Measurements from ENCODE around the gene BRMS1.

Gene BRMS1

GRCh38 chr11:66299186-66299585 lies 45.7 kb downstream of the BRMS1 start:
- DNase-seq (ENCODE audit: low read depth): no peak
- TF ChIP-seq, protein P1, sequence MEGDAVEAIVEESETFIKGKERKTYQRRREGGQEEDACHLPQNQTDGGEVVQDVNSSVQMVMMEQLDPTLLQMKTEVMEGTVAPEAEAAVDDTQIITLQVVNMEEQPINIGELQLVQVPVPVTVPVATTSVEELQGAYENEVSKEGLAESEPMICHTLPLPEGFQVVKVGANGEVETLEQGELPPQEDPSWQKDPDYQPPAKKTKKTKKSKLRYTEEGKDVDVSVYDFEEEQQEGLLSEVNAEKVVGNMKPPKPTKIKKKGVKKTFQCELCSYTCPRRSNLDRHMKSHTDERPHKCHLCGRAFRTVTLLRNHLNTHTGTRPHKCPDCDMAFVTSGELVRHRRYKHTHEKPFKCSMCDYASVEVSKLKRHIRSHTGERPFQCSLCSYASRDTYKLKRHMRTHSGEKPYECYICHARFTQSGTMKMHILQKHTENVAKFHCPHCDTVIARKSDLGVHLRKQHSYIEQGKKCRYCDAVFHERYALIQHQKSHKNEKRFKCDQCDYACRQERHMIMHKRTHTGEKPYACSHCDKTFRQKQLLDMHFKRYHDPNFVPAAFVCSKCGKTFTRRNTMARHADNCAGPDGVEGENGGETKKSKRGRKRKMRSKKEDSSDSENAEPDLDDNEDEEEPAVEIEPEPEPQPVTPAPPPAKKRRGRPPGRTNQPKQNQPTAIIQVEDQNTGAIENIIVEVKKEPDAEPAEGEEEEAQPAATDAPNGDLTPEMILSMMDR (IDR thresholded peaks at IDR 0.05; ENCODE audit: control insufficient read depth, extremely low read depth, insufficient read depth): no peak
- H3K4me3 ChIP-seq (ENCODE audit: low read depth, low read length): no peak overlapping the region

DNA sequence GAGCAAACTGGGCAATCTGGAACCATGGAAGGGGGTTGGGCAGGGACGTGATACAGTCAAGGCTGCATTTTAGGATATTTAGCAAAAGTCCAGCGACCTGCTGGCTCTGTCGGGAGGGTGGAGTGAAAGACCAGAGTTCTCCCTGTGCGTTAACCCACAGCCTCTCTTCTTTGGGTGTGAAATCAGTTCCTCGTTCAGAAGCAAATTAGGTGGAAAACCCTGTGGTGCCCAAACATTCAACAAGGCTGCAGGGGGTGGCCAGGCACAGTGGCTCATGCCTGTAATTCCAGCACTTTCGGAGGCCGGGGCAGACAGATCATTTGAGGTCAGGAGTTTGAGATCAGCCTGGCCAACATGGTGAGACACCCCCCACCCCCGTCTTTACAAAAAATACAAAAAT lies 47.3 kb downstream of the BRMS1 start:
- TF ChIP-seq, protein P1 (IDR thresholded peaks at IDR 0.05; ENCODE audit: control insufficient read depth, extremely low read depth, insufficient read depth): no peak
- DNase-seq (ENCODE audit: low read depth): no peak
- no peak overlapping the region for H3K4me3 ChIP-seq (ENCODE audit: low read depth, low read length)

GRCh38 chr11:66294626-66295620 lies 50.0 kb downstream of the BRMS1 start:
- no peak for DNase-seq (ENCODE audit: low read depth)
- TF ChIP-seq, protein P1 (IDR thresholded peaks at IDR 0.05; ENCODE audit: control insufficient read depth, extremely low read depth, insufficient read depth): no peak

DNA sequence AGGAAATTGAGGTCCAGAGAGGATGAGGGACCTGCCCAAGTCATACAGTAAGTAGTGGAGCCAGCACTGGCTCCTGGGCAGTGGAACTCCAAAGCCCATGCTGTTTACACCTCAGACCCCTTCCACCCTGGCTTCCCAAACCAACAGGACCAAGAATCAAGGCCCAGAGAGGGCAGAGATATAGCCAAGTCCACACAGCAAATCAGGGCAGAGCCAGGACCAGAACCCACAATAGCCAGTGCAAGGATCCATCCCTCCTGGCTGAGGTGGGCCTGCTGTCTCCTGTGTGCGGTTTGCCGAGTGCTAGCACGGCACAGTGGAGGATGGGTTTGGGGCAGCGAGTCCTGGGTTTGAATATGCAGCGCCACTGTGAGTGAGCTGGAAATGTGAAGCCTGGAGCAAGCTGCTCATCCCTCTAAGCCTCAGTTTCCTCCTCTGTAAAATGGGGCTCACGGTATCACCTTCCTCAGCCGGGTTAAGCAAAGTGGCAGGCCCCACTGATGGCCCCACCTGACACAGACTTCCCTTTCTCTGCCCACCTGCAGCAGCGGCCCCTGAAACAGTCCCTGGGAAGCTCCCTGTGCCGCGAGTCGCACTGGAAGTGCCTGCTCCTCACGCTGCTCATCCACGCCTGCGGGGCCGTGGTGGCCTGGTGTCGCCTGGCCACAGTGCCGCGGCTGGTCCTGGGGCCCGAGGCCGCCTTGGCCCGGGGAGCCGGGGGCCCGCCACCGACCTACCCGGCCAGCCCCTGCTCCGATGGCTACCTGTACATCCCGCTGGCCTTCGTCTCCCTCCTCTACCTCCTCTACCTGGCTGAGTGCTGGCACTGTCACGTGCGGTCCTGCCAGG lies 50.9 kb downstream of the BRMS1 start:
- TF ChIP-seq, protein P1 (IDR thresholded peaks at IDR 0.05; ENCODE audit: control insufficient read depth, extremely low read depth, insufficient read depth): no peak
- H3K4me3 ChIP-seq (ENCODE audit: low read depth, low read length): no peak overlapping the region

More at GRCh38 chr11:66294626-66295620, 50.0 kb downstream of the BRMS1 start:
- H3K4me3 ChIP-seq (ENCODE audit: low read depth, low read length): no peak overlapping the region

GRCh38 chr11:66293352-66293751 lies 51.6 kb downstream of the BRMS1 start:
- H3K4me3 ChIP-seq (ENCODE audit: low read depth, low read length): no peak overlapping the region
- DNase-seq (ENCODE audit: low read depth): no peak
- TF ChIP-seq, protein P1 (IDR thresholded peaks at IDR 0.05; ENCODE audit: control insufficient read depth, extremely low read depth, insufficient read depth): no peak

More for the DNA sequence above, 50.9 kb downstream of the BRMS1 start:
- no peak for DNase-seq (ENCODE audit: low read depth)

- no peak overlapping the region for H3K4me3 ChIP-seq (ENCODE audit: low read depth, low read length)
- TF ChIP-seq, protein P1 (IDR thresholded peaks at IDR 0.05; ENCODE audit: control insufficient read depth, extremely low read depth, insufficient read depth): no peak
- no peak for DNase-seq (ENCODE audit: low read depth)
These were observed 52.2 kb downstream of the BRMS1 start for GRCh38 chr11:66292543-66293332.

Measured in LNCaP clone FGC (cell line).